ENCODE results near the gene CGN.
A peak's percentile ranks its signal among the peaks of the same experiment; 100 is the strongest.
"Not testable (repeated sequence)": the region's sequence is repeated elsewhere in the genome, so short reads cannot be mapped to it uniquely, and the experiment has no call there.

The CGN gene

DNA sequence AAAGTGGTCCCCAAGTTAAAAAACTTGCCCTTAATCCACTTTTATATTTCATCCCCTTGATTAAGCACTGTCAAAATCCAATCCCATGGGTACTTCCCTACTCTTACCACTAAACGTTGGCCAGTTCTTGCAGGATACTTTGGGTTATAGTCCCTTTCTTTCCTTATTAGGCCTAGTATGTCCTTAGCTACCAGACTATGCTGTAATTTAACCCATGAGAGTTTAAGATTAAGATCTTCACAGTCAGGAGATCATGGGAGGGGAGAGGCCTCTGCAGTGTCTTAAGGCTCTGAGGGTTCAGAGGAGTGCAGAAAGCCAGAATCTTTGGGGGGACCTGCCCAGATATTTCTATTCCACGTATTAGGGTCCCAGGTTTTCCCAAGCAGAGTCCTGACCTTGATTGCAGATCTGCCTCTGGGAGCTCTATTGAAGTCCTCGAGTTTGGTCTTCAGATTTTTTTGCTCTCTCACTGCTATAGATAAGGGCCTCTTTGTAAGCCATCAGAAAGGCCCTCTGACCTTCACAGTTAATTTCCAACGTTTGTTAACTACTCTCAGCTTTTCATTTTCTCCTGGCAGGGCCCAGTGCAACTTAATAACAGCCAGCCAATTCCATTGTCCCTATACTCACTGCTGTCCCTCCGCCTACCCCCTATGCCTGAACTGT is 9.0 kb upstream of the CGN start:
- no peak for DNase-seq (ENCODE audit: low read depth, low spot score)

DNA sequence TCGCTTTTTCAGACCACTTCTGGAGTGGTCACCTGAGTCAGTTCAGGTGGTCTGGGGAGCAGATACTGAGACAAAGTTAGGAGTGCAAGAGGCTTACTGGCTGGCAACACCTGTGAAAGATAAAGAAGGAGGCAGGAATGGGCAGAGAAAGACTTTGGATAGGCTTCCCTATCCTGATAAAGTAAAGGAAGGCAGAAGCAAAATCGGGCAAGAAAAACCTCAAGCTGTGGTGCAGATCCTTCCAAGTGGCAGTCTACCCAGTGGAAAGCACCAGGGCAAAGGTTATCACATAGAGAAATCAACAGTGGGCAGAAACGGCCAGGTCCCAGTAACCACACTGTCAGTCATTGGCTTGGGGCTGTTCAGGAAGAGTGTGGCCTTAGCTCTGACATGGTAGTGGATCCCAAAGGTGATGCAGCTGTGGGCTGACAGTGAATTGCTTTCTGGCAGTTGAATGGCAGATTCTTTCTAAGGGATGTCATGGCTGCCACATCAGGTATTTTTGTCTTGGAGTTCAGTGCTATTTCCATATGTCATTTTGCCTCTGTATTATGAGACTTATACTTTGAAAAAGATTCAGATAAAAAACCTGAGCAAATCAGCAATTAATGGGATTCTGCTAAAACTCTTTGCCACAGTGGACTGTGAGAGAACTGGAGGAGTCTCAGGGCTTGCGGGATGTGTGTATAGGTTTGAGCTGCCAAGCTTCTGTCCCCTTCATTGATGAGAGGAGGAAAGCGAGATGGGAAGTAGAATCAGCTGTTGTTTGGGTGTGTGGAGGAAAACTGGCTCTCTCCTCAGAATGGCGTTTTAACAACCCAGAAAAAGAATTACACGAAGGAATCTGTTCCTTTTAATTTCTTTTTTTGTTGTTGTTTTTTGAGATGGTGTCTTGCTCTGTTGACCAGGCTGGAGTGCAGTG is 8.1 kb upstream of the CGN start:
- peak; percentile 33 for DNase-seq (ENCODE audit: low read depth, low spot score)

DNA sequence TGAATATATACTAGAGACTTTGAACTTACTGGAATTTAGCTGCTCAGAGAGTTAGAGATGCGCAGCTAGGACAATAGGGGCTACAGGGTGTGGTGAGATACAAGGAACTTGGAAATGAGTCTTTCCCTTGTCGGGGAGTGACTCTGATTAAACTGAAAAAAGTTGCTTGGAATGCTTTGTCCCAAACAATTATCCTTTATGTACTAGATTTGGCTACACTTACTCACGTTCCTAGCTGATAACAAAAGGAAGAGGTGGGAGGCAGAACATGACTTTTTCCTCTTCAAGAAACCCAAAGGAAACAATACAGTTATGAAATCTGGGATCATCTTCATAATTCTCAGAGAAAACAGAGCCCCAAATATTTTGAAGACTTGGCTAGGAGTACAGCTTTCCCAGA is 6.9 kb upstream of the CGN start:
- DNase-seq (ENCODE audit: low read depth, low spot score), result no peak

- no peak for DNase-seq (ENCODE audit: low read depth, low spot score)
Observed at GRCh38 chr1:151504759-151505158, 6.4 kb upstream of the CGN start.

GRCh38 chr1:151508833-151509232 is 2.4 kb upstream of the CGN start:
- peak; percentile 74 for DNase-seq (ENCODE audit: low read depth, low spot score)

GRCh38 chr1:151509350-151510019 is 1.7 kb upstream of the CGN start:
- no peak for DNase-seq (ENCODE audit: low read depth, low spot score)

DNA sequence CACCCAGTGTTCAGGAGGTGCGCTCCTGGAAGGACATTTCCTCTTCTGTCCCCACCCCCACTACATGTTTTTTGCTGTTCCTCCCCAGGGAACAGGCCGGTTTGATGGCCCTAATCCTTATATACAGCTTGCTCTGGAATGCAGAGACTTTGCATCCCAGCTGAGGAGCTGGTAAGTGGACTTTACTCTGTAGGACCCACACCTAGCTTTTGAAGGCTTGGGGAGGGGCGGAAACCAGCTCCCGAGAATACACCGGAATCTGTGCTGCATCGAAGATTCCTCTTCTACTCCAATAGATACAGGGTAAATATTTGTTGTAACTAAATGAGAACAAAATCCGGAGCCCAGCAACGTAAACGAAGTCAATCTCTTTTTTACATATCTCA is 1.2 kb upstream of the CGN start:
- DNase-seq (ENCODE audit: low read depth, low spot score), result peak; percentile 82

DNA sequence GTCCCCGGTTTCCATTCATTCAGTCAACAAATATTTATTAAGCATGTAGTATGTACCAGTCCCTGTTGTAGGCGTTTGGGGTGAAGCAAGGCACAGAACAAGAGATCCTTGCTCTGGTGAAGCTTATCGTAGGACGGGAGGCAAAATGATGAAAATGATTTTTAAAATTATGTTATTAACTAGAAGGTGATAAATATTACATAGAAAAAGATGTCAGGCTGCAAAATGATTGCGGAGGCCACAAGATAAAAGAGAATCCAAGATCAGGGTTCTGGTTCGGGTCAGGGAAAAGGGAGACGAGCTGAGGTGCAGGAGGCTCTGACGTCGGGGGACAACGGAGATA is 602 bp upstream of the CGN start:
- no peak for DNase-seq (ENCODE audit: low read depth, low spot score)

GRCh38 chr1:151511636-151512215 is 539 bp downstream of the CGN start:
- DNase-seq (ENCODE audit: low read depth, low spot score), result peak; percentile 94

DNA sequence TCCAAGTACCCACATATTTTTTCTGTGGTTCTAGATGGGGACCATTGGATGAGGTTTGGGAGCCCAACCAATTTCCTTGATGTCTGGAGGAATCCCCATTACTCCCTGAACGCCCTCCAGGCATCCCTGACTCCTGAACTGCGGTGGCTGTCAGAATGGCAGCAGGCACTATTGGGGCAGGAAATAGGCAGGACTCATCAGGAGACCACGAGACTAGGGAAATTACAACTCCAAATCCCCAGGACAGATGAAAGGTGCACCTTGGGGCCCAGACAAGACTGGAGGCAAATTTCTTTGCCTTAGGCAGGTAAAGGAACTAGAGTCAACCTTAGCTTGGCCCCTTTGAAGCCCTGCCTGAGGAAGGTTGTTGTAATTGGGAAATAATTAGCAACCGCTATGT is 1.1 kb downstream of the CGN start:
- DNase-seq (ENCODE audit: low read depth, low spot score), result peak; percentile 74

DNA sequence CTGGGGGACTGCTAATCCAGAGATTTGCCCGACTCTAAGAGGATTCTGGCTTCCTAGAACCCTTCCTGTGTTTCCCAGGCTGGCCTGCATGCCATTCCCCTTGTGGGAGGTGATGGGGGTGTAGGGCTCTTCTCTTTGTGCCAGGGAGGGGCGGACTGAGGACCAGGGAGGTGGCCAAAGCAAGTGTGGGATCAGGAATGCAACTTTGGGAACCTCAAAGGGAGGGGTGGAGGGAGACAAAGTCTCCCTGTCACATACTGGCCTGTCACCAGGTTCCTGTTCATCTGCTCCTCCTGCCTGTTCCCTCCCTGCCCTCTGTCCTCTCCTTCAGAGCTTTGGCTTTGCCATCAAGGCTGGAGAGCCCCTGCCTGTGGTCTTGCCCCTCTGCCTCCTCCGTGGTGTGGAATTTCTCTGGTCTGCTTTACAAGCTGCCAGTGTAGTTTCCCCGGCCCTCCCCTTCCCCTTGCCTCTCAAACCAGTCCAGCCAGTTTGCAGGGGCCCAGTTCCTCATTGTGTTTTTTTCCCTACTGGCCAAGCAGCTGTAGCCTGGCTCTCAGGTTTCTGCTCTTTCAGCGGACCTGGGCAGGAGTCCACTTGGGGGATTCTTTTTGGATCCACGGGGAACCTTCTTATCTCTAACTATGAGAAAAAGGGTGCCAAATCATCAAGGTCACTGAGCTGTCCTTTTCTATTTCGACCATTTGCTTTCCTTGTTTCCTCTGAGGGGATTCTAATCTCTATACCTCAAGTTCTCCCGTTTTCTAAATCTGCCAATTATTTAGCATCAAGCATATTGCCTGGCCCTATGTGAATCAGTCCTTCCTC is 1.8 kb downstream of the CGN start:
- peak; percentile 90 for DNase-seq (ENCODE audit: low read depth, low spot score)

- peak; percentile 68 for DNase-seq (ENCODE audit: low read depth, low spot score)
Observed at GRCh38 chr1:151513626-151514121, 2.5 kb downstream of the CGN start.

DNA sequence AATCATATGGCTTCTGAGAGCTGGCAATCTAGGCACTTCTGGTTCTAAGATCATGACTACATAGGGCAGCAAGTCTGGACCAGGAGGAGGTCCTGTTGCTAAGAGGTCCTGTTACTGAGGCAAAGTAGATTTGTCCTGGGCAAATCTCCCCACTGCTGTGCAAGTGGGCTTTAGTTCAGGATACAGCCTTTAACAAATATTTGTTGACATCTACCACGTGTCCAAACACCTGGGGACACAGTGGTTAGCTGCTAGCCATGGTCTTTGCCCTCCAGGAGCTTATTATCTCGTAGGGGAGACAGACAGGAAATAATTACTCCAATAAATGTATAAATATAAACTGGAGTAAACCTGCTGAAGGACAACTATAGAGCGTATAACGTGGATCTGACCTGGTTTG is 3.2 kb downstream of the CGN start:
- no peak for DNase-seq (ENCODE audit: low read depth, low spot score)

DNA sequence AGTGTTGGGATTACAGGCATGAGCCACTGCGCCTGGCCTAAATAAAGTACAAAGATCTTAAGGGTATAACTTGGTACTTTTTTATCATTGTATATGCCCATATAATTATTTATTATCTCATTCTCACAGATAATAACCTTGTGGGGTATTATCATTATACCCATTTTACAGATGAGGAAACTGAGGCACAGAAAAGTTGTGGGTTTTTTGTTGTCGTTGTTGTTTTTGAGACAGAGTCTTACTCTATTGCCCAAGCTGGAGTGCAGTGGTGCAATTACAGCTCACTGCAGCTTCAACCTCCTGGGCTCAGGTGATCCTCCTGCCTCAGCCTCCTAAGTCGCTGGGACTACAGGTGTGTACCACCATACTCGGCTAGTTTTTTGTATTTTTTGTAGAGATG is 4.1 kb downstream of the CGN start:
- no peak for DNase-seq (ENCODE audit: low read depth, low spot score)

- peak; percentile 71 for DNase-seq (ENCODE audit: low read depth, low spot score)
Observed at GRCh38 chr1:151516031-151516511, 4.9 kb downstream of the CGN start.

DNA sequence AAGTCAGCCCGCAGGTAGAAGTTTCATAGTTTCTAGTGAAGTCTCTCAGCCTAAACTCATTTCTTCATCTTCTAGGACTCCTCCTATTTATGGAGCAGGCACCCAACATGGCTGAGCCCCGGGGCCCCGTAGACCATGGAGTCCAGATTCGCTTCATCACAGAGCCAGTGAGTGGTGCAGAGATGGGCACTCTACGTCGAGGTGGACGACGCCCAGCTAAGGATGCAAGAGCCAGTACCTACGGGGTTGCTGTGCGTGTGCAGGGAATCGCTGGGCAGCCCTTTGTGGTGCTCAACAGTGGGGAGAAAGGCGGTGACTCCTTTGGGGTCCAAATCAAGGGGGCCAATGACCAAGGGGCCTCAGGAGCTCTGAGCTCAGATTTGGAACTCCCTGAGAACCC is 7.2 kb downstream of the CGN start:
- DNase-seq (ENCODE audit: low read depth, low spot score), result no peak

- DNase-seq (ENCODE audit: low read depth, low spot score), result no peak
Observed at GRCh38 chr1:151518936-151519335, 7.7 kb downstream of the CGN start.

DNA sequence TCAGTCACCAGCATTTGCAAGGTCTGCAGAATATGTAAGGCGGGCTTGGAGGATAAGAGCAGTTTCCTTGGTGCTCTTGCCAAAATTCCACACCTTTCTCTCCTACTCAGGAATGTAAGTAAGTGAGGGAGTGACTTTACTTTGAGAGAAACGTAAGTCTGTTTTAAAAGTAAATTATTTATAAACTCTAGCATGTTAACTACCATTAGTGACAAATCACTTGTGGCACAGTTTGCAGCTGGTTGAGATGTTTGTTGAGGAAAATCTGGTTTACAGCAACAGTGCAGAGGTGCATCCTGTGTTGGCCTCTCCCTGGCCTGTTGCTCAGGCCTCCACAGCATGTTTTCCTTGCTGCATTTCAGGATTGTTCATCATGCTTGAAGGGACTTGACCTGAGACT is 8.5 kb downstream of the CGN start:
- DNase-seq (ENCODE audit: low read depth, low spot score), result no peak

DNA sequence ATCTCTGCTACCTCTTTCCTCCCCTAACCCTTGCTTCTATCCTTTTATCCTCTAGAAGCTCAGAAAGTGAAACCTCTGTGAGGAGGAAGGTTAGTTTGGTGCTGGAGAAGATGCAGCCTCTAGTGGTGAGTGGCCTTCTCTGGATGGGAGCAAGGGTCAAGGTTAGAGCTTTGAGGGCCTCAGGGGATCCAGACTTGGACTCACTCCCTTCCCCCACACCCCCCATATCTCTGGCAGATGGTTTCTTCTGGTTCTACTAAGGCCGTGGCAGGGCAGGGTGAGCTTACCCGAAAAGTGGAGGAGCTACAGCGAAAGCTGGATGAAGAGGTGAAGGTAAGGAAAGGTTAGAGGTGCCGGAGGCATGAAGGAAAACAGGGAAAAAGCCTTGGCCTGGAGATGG is 9.2 kb downstream of the CGN start:
- DNase-seq (ENCODE audit: low read depth, low spot score), result no peak

DNA sequence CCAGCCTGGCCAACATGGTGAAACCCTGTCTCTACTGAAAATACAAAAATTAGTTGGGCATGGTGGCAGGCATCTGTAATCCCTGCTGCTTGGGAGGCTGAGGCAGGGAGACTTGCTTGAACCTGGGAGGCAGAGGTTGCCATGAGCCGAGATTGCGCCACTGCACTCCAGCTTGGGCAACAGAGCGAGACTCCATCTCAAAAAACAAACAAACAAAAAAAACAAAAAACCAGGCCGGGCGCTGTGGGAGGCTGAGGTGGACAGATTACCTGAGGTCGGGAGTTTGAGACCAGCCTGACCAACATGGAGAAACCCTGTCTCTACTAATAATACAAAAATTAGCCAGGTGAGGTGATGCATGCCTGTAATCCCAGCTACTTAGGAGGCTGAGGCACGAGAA is 11.2 kb downstream of the CGN start:
- DNase-seq (ENCODE audit: low read depth, low spot score), result not testable (repeated sequence)

GRCh38 chr1:151523326-151523725 is 12.1 kb downstream of the CGN start:
- DNase-seq (ENCODE audit: low read depth, low spot score), result peak; percentile 80

Data from ELF-1 (cell line).